GM19238 (cell line): ENCODE measurements around the gene VWF.

Experiments
- DNase-seq: peaks from one replicate; pipeline ENCODE4 v3.0.0; 2011; ENCODE audit warnings: low spot score; ENCODE audit not compliant: insufficient read length

VWF gene

DNA sequence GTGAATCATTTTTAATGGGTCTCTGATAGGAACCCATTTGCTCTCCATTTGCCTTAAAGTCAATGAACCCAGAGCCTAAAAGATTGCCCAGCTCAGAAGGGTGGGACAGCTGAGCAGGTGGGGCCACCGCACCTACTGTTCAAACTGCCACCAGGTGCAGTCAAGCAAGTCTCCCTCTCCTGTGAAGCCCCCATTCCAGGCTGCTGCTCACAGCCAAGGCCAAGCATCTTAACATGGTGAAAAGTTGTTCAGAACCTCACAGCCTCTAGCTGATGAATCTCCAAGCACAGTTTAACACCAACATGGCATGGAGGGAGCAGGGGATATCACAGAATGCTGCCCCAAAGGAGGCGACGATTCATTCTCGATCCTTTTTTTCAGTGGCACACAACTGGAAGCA lies 209.0 kb downstream of the VWF start:
- no peak for DNase-seq

DNA sequence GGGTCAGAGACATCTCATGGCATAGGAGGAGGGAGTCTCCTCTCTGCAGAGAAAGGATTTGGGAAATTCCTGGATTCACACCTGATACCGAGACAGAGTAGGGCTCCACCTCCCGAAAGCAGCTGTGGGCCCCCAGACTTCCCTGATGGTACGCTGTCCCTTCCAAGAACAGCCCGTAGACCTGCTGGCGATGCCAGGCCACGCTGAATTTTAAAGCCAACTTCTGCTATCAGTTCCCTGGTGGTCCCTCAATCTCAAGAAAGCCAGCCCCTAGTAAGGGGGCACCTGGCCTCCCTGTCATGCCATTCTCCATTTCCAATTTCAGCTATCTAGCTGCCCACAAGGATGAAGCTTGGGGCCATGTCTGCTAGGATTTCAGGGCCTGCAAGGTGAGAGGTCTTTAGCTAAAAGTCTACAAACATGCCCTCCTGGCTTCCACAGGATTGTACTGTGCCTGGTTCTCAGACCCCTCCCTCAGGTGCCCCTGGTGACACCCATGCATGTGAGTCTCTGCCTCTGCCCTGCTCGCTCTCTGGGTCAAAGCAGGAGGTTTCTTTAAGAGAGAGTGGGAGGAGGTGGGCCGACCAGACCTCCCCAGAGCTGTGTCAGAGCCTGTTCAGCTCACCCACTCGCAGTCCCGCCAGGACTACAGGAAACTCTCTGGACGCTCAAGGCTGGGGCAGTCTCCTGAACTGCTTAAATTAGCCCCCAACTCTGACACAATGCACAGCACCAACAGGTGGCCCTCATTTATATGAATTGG lies 209.9 kb downstream of the VWF start:
- no peak for DNase-seq

DNA sequence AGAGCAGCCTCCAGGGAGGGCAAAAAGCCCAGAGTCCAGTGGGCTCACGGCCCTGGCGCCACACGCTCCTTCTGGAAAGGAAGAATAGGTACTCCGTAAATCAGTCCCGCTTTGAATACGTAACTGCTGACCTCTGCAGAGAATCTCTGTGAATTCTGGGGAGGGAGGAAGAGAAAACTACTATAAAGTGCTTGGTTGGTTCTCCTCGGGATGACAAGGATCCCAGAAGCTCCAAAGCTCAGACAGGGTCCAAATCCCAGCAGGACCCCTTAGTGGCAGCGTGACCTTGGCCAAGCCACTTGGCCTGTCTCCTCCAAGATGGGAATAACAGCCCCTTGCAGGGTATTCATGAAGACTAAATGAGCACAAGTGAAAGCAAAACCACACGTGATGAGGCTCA lies 211.1 kb downstream of the VWF start:
- no peak for DNase-seq

DNA sequence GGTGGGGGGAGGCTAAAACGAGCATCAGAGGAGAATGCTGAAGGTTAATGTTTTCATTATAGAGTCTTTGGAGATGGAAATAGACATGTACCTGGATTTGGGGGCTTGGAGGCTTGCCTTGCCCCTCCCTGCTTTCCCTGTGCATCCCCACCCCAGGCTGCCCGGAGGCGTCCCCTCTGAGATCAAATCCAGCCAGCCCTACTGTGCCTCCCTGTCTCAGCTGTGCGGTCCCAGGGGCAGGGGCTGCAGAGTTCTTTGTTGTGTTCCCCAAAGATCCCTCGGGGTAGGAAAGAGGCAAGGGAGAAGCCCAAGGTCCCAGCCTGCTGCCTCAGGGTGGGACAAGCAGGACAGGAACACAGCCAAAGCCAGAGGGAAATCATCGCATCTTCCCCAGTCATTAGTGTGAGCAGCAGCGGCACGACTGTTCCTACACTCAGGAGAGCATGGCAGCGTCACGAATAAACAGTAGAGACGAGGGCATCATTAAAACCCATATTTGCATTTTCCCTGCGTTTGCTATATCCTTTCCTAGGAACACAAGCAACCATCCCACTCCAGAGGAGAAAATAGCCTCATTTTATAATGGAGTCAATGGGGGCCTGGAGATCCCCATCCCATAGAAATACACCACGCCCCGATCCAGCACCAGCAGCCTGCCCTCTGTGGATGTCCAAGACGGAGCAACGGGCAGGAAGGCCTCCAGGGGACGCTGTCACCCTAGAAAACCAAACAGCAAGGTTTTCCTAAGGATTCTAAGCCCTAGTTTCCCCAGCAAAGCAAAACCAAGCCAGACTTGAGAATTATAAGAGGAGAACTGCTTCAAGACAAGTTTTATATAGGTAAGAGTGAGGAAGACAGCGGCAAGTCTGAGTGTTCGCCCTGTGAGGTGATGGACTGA lies 211.8 kb downstream of the VWF start:
- DNase-seq: no peak

DNA sequence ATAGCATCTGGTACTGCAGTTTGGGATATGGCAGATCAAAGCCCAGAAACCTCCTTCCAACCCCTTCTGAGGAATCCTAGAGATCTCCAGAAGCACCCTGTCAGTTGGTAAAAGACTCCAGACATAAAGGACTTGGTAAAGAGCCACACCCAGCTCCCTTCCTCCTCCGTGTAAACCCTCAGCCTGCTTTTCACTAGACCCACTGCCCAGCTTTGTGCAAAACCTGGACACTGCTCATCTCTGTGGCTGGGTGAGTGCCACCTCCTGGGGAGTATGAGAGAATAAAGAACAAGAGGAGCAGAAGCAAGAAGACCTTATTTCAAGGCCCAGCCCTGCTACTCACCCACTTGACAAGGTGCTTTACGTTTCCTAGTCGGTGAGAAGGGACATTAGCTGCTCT lies 212.5 kb downstream of the VWF start:
- no peak for DNase-seq

DNA sequence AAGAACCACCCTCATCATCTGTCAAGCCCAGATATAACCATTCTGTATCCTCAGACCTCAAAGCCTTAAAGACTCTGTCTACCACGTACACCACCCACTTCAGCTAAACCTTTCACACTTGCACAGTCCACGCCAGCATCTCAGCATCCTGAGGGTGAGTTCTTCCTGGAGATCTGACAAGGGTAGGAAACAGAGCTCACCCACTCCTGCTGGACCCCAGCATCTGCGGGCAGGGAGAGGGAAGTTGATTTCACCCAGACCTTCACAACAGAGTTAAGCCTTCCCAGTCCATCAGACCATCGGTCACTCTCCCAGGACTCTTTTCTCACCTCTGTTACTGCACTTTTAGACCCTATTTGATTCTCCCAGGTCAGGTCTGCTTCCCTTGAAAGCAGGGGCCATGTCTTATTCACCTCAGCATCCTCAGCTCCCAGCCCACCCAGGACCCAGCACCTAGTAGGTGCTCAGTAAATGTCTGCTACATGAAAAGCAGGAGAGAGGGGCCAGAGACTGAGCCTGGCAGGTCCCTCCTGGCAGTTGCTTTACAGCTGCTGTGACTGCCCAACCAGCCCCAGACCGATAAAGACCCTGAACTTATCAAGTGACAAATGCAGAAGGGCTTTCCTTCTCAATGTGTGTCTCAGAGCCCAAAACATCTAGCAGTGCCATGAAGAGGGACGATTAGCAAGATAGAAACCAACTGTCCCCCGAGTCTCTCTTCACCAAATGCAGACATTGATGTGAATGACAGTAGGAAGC lies 213.5 kb downstream of the VWF start:
- DNase-seq: no peak

DNA sequence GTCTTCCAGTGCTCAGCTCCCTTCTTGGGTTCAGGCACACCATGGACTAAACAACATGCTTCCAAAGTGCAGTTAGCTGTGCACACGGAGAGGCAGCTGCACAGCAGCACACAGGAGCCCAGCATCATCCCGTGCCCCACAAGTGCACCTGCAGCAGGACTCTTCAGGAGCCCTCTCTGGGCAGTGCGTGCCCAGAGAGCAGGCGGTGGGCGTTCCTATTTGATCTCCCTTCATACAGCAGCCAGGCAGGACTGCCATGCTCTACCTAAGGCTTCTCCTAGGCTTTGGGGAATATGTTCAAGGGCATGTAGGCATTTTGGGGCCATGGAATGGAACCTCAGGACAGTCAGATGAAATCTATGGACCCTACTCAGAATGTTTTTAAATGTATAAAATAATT lies 214.9 kb downstream of the VWF start:
- DNase-seq: no peak

DNA sequence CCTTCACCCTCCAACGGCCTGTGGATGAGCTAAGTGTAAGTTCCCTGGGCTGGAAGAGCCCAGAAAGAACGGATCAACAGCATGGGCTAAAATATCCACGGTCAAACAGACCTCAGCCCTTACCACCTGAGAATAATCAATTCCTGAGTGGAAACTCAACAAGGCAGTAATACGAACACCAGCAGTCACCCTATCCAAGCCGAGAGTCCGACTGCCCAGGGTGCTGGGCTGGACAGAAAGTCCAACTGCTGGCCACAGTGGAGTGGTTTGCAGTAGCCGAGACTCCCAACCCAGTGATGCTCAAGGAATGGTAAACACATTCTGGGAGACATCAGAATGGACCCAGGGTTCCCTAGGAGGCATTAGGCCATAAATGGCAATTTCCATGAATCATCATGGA lies 216.2 kb downstream of the VWF start:
- no peak for DNase-seq

DNA sequence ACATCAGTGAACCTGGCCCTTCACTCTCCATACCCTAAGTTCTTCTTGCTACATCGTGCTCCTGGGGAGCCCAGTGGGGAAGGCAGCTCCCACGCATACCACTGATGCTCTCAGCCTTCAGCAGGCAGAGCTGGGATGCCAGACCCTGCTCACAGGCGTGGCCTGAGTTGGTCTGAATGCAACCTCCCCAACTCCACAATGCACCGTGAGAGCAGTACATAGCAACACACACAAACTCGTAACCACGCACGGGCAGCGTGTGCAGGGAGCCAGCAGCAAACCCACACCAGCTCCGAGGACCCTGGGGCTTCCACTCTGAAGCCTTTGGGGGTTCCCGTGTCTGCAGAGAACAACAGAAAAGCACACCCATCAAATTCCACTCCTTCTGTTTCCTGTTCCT lies 216.7 kb downstream of the VWF start:
- DNase-seq: no peak

DNA sequence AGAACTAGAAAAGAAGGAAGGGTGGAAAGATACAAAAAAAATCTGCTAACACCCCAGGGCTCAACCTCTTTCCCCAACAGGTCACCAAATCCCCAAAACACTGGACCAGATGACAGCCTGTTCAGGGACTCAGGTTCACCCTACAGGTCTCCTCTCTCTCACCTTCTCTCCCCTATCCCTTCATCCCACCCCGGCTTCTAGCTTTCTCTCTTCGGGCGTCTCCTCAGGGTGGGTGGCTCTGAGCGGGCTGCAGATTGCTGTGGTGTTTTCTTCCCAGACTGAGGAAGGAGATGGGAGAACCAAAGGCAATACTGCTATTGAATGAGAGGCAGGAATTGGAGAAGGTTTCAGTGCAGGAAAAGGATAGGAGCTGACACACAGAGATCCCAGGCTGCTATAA lies 218.7 kb downstream of the VWF start:
- no peak for DNase-seq

DNA sequence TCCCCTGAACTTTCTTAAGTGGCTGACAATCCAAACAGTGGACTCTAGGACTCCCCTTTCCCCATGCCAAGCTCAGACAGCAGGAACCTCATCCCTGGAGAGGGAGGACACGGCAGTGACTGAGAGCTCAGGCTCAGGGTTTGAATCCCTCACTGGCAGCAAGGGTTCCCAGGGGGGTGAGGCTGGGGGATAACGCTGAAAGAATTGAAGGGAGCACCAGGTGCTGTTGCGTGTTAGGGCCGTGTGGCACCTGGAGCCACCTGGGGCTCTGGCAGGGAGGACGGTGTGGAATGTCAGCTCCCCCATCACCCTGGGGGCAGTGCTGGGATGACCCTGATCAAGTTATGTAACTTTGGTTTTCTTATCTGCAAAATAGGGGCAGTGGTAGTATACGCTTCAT lies 219.5 kb downstream of the VWF start:
- DNase-seq: no peak

DNA sequence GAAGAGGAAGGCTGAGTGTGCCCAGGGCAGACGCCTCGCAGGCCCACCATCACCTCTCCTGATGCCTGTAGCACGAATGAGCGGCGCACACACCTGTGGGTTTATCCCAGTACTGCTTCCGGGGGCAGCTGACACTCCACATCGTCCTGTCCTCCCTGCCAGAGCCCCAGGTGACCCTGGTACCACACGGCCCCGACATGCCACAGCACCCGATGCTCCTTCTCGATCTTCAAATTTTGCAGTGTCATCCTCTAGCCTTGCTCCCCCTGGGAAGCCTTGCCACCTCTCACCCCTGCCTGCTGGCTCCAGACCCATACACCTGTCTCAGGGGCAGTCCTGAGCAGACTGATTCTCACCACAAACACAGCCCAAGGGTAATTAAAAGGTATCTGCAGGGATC lies 220.0 kb downstream of the VWF start:
- DNase-seq: no peak

DNA sequence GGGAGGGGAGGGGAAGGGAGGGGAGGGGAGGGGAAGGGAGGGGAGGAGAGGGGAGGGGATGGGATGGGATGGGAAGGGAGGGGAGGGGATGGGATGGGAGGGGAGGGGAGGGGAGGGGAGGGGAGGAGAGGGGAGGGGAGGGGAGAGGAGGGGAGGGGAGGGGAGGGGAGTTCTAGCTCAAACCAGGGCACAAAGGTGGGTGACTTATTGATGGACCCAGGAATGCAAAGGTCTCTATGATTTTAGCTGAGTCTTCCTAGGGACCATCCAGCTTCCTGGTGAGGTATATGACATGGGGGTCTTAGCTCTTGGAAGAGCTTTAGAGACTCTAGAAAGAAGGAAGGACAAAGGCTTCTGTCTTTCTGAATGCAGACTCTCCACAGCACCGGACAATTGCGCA lies 221.7 kb downstream of the VWF start:
- no peak for DNase-seq

DNA sequence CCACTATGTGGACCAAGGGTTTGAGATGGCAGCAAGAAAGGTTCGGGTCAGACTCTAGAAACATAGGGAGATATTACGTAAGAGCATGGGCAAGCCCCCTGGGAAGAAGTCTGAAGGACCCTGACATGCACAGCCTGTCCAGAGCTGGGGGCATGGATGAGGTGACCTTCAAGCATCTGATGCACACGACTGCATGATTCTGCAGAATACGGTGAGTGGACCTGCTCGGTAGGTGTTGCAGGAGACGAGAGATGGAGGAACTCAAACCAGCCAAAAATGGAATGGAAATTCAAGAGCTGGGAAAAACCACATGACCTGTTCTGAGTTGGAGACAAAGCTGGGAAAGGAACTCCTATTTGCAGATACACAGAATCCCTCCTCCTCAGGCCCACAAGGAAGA lies 223.1 kb downstream of the VWF start:
- no peak for DNase-seq

DNA sequence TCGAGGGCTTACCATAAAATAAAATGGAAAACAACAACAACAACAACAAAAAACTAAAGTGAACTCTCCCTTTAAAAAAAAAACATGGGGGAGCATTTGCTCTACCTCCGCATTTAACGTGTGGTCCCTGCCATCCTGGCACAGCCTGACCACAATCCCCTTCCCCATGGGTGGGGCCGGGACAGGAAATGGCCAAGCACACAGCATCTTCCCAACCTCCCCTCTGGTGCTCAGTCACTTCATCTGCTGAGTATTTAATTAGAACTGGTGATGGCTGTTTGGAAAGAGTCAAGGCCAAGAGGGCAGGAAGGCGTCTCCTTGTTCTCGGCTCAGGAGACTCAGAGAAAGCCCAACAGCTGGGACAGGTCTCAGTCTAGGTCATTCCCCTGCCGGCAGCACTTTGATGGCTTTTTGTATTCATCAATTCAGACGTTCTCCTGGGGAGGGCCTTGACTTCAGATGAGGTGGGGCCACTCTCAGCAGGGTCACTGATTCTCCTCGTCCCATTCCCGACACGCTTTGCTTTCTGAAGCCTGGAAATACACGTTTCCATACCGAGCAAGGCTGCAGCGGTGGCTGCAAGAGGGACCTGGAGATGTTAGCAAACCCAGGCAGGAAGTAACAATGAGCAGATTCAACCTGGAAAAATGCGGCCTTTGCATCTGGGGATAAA lies 223.8 kb downstream of the VWF start:
- no peak for DNase-seq

DNA sequence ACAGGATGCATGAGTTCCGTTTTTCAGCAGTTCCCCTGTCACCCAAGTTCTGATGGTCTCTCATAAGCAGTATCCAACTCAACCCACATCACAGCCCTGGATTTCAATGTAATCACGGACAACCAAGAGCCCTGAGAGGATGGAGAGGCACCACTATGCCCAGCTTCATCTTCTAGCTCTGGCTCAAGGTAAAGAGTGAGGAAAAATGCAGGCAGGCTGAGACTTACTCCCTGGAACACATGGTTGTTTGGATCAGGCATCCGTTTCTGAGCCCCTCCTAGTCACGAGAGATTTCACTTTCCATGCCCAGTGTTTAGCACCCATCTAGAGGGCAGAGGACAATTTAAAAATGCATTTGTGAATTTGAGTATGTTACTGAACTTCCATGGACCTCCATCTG lies 224.4 kb downstream of the VWF start:
- DNase-seq: no peak

DNA sequence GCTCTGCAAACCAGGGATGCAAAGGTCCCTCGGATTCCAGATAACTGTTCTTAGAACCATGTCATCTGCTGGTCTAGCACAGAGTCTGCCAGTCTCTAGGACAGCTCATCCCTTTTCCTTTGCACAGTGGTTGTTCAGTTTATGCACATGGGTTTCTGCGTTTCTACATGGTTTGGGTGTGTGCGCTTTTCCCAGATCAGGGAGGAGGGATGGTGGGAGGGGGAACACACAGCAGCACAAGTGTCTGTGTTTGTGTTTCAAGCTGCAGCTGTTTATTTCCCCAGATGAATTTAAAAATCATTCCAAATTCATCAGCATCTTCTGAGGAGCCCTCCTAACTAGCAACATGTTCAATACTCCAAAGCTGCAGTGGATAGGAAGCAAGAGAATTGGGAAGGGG lies 224.8 kb downstream of the VWF start:
- no peak for DNase-seq

DNA sequence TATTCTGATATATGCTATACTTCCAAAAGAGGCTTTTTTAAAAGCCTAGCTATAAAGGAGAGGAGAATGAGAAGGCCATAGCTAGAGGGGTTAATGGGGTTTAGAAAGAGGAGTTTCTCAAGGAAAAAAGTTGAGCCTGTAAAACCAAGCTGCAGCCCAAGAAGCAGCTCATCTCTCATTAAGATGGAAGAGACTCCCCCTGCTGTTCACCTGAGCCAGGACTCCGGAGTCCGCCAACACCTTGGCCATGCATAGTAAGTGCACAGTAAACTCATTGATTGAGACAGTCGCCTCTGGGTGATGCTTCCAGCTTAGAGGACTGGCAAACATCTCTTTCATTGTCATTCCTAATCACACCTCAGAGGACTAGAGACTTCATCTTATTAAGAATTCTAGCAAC lies 225.6 kb downstream of the VWF start:
- DNase-seq: no peak
